IMR-90 (cell line): ENCODE measurements around the gene GZMM. TPM values are rescaled to one million over a fixed set of nuclear protein-coding genes. Genes with fewer than 3 reads are reported as not detected.

Experiments used
- ATAC-seq: fragments of 200-7000 bp; cut with Tn5 transposase; 2 replicates; pipeline ENCODE4 v1.9.1; 2020; ENCODE audit warnings: low read depth, mild to moderate bottlenecking, moderate library complexity
- BruUV-seq: library from RNA; stranded (reverse); fragments of 400-500 nt; replicated peaks from 2 replicates; lab custom pipeline; 2021; lab: Mats Ljungman, UMichigan
- CTCF ChIA-PET: fragments of 300-600 bp; formaldehyde crosslinking; extraction: SDS; loops from one replicate; lab custom pipeline; 2021; ENCODE audit warnings: antibody characterized with exemption; lab: Yijun Ruan, JAX
- POLR2A ChIA-PET: fragments of 300-600 bp; sonication (Branson Sonifier 250); formaldehyde crosslinking; loops from one replicate; lab custom pipeline; 2022; ENCODE audit warnings: antibody characterized with exemption; ENCODE audit not compliant: unreplicated experiment; lab: Charles Lee
- DNase-seq: peaks from one replicate; pipeline ENCODE4 v3.0.0; 2013
- H2AFZ ChIP-seq: replicated peaks from 2 replicates; pipeline ENCODE3; 2013; ENCODE audit warnings: low read length, mild to moderate bottlenecking; ENCODE audit not compliant: poor library complexity
- H2AK5ac ChIP-seq: 2 replicates; pipeline ENCODE4 v1.6.1; 2013; ENCODE audit warnings: low read depth, low read length, inconsistent platforms
- H2AK9ac ChIP-seq: replicated peaks from 2 replicates; pipeline ENCODE3; 2013; ENCODE audit warnings: mild to moderate bottlenecking, low read depth, low read length, moderate library complexity; ENCODE audit not compliant: poor library complexity
- H2BK120ac ChIP-seq: 2 replicates; pipeline ENCODE4 v1.6.1; 2013; ENCODE audit warnings: low read depth, low read length, inconsistent platforms
- H2BK15ac ChIP-seq: 3 replicates; pipeline ENCODE4 v1.6.1; 2013; ENCODE audit warnings: low read depth, low read length, inconsistent platforms
- H2BK20ac ChIP-seq: 2 replicates; pipeline ENCODE4 v1.6.1; 2013; ENCODE audit warnings: low read depth, mild to moderate bottlenecking, inconsistent platforms, low read length, moderate library complexity
- H2BK5ac ChIP-seq: 2 replicates; pipeline ENCODE4 v1.6.1; 2013; ENCODE audit warnings: mild to moderate bottlenecking, low read depth, low read length, inconsistent platforms; ENCODE audit not compliant: poor library complexity, severe bottlenecking
- H3K14ac ChIP-seq: replicated peaks from 2 replicates; pipeline ENCODE4 v1.6.1; 2013; ENCODE audit warnings: low read depth, low read length, inconsistent platforms
- H3K18ac ChIP-seq: 2 replicates; pipeline ENCODE4 v1.6.1; 2013; ENCODE audit warnings: low read depth, low read length, control low read depth
- H3K23ac ChIP-seq: 2 replicates; pipeline ENCODE4 v1.6.1; 2013; ENCODE audit warnings: low read depth, low read length, inconsistent platforms
- H3K27ac ChIP-seq: 2 replicates; pipeline ENCODE4 v1.5.1; 2013; ENCODE audit warnings: mild to moderate bottlenecking, control low read depth, low read length; ENCODE audit not compliant: insufficient read depth
- H3K27me3 ChIP-seq: 2 replicates; pipeline ENCODE4 v1.6.1; 2013; ENCODE audit warnings: low read length; ENCODE audit not compliant: control insufficient read depth, insufficient read depth
- H3K36me3 ChIP-seq: 2 replicates; pipeline ENCODE4 v1.6.1; 2013; ENCODE audit warnings: low read length, mixed read lengths; ENCODE audit not compliant: control insufficient read depth, insufficient read depth
- H3K4ac ChIP-seq: 2 replicates; pipeline ENCODE4 v1.6.1; 2013; ENCODE audit warnings: low read depth, low read length, inconsistent platforms
- H3K4me1 ChIP-seq: 2 replicates; pipeline ENCODE4 v1.6.1; 2013; ENCODE audit warnings: low read length, mixed read lengths; ENCODE audit not compliant: control insufficient read depth, insufficient read depth
- H3K4me2 ChIP-seq: 2 replicates; pipeline ENCODE4 v1.6.1; 2013; ENCODE audit warnings: low read depth, mild to moderate bottlenecking, control low read depth, low read length, moderate library complexity
- H3K4me3 ChIP-seq: 2 replicates; pipeline ENCODE4 v1.5.1; 2013; ENCODE audit warnings: low read depth, mild to moderate bottlenecking, control low read depth, low read length, moderate library complexity; ENCODE audit not compliant: insufficient read depth
- H3K56ac ChIP-seq: 2 replicates; pipeline ENCODE4 v1.6.1; 2013; ENCODE audit warnings: low read length, inconsistent platforms; ENCODE audit not compliant: insufficient read depth; ENCODE audit errors: extremely low read depth
- H3K79me1 ChIP-seq, 2 experiments: 2 replicates each; pipeline ENCODE4 v1.6.1; 2013; ENCODE audit warnings: low read length in 2 of 2, inconsistent platforms in 1 of 2, low read depth in 1 of 2
- H3K9ac ChIP-seq: 2 replicates; pipeline ENCODE4 v1.6.1; 2013; ENCODE audit warnings: low read depth, low read length, control low read depth
- H3K9me1 ChIP-seq: 2 replicates; pipeline ENCODE4 v1.6.1; 2013; ENCODE audit warnings: low read length, inconsistent platforms; ENCODE audit not compliant: insufficient read depth
- H3K9me3 ChIP-seq: 2 replicates; pipeline ENCODE4 v1.6.1; 2013; ENCODE audit warnings: low read length; ENCODE audit not compliant: control insufficient read depth, insufficient read depth
- H4K20me1 ChIP-seq: 2 replicates; pipeline ENCODE4 v1.6.1; 2013; ENCODE audit warnings: low read length, inconsistent platforms; ENCODE audit not compliant: insufficient read depth
- H4K5ac ChIP-seq: 2 replicates; pipeline ENCODE4 v1.6.1; 2013; ENCODE audit warnings: mild to moderate bottlenecking, low read depth, low read length, control low read depth
- H4K8ac ChIP-seq, 2 experiments: 2 replicates each; pipeline ENCODE4 v1.6.1; 2013; ENCODE audit warnings: low read depth in 2 of 2, low read length in 2 of 2, control low read depth in 1 of 2, inconsistent platforms in 1 of 2
- H4K91ac ChIP-seq: 2 replicates; pipeline ENCODE4 v1.6.1; 2013; ENCODE audit warnings: low read depth, low read length, inconsistent platforms; ENCODE audit not compliant: insufficient read depth
- BHLHE40 ChIP-seq: fragments of 150-350 bp; IDR thresholded peaks from 2 replicates; pipeline ENCODE4 v1.6.1; 2016; ENCODE audit warnings: mild to moderate bottlenecking, low read depth, low read length
- CEBPB ChIP-seq: IDR thresholded peaks from 2 replicates; pipeline ENCODE4 v1.6.1; 2012; ENCODE audit warnings: low read depth, low read length, improper control_type of control experiment
- CHD1 ChIP-seq: IDR thresholded peaks from 2 replicates; pipeline ENCODE4 v1.6.1; 2012; ENCODE audit warnings: low read depth, low read length, improper control_type of control experiment
- CTCF ChIP-seq: conservative IDR thresholded peaks from 2 replicates; pipeline ENCODE4 v1.5.1; 2012; ENCODE audit warnings: mild to moderate bottlenecking, low read depth, low read length, improper control_type of control experiment
- FOS ChIP-seq: fragments of 150-350 bp; IDR thresholded peaks from 2 replicates; pipeline ENCODE4 v1.6.1; 2016; ENCODE audit warnings: low read depth, low read length
- MAFK ChIP-seq: IDR thresholded peaks from 2 replicates; pipeline ENCODE4 v1.6.1; 2012; ENCODE audit warnings: low read depth, low read length, improper control_type of control experiment
- MAZ ChIP-seq: IDR thresholded peaks from 2 replicates; pipeline ENCODE4 v1.6.1; 2012; ENCODE audit warnings: low read depth, mild to moderate bottlenecking, low read length, improper control_type of control experiment, moderate library complexity, borderline replicate concordance
- MXI1 ChIP-seq: IDR thresholded peaks from 2 replicates; pipeline ENCODE4 v1.6.1; 2012; ENCODE audit warnings: low read depth, mild to moderate bottlenecking, low read length, moderate library complexity, borderline replicate concordance
- NFE2L2 ChIP-seq: fragments of 150-350 bp; IDR thresholded peaks from 2 replicates; pipeline ENCODE4 v1.6.1; 2016; ENCODE audit warnings: low read depth, mild to moderate bottlenecking, low read length
- POLR2A ChIP-seq: IDR thresholded peaks from 2 replicates; pipeline ENCODE4 v1.6.1; 2012; ENCODE audit warnings: mild to moderate bottlenecking, low read depth, low read length
- RAD21 ChIP-seq: IDR thresholded peaks from 2 replicates; pipeline ENCODE4 v1.6.1; 2012; ENCODE audit warnings: low read length, improper control_type of control experiment
- RCOR1 ChIP-seq: IDR thresholded peaks from 2 replicates; pipeline ENCODE4 v1.6.1; 2012; ENCODE audit warnings: mild to moderate bottlenecking, low read length, improper control_type of control experiment; ENCODE audit not compliant: insufficient replicate concordance
- RFX5 ChIP-seq: IDR thresholded peaks from 2 replicates; pipeline ENCODE4 v1.8.0; 2012; ENCODE audit warnings: low read depth, mild to moderate bottlenecking, low read length, moderate library complexity
- SMC3 ChIP-seq: fragments of 150-350 bp; IDR thresholded peaks from 2 replicates; pipeline ENCODE4 v1.6.1; 2016; ENCODE audit warnings: low read depth, mild to moderate bottlenecking, antibody characterized with exemption, low read length, moderate library complexity
- USF2 ChIP-seq: fragments of 150-350 bp; IDR thresholded peaks from 2 replicates; pipeline ENCODE4 v1.6.1; 2017; ENCODE audit warnings: mild to moderate bottlenecking, antibody characterized with exemption, low read length, low read depth
- WGBS, 2 experiments: methylation state at CpG; one replicate each; pipeline versions ENCODE4 v1.1.5 to v1.1.7; 2013; ENCODE audit warnings: missing lambda C conversion rate in 2 of 2; ENCODE audit not compliant: insufficient read length in 1 of 2; ENCODE audit errors: extremely low coverage in 2 of 2; 5-methylcytosine and 5-hydroxymethylcytosine counted together
- dilution Hi-C: fragments of 300-500 bp; cut with HindIII; formaldehyde crosslinking; loops from one replicate; pipeline ENCODE4 v1.14.3; 2018; ENCODE audit warnings: low sequenced_read_pairs; ENCODE audit not compliant: unreplicated experiment
- in situ Hi-C: fragments of 300-500 bp; cut with MboI; formaldehyde crosslinking; loops from 3 replicates; pipeline ENCODE4 v1.14.3; 2019; ENCODE audit warnings: low sequenced_read_pairs, inconsistent platforms, mixed read lengths
- intact Hi-C: fragments of 100-400 bp; cut with micrococcal nuclease; formaldehyde crosslinking; loops from 2 replicates; pipeline ENCODE4 v1.10.0; 2022
- polyA plus RNA-seq, 3 experiments: library from polyadenylated mRNA; depleted of rRNA; stranded (reverse); fragments of >200 nt; gene quantifications; 2 replicates each; pipeline ENCODE4 v1.2.3, GENCODE V29; 2012; ENCODE audit warnings: low replicate concordance in 1 of 3
- total RNA-seq: library from RNA; depleted of rRNA; stranded (reverse); fragments of >200 nt; gene quantifications from 2 replicates; pipeline ENCODE4 v1.2.3, GENCODE V29; 2012
- TF ChIP-seq, protein P1 (sequence below): fragments of 150-350 bp; IDR thresholded peaks from 2 replicates; pipeline ENCODE4 v1.6.1; 2016; ENCODE audit warnings: low read depth, mild to moderate bottlenecking, low read length, moderate library complexity, borderline replicate concordance

Gene GZMM
- total and polyA plus RNA-seq, 2 of the 4 experiments (the other 2 are of a cell fraction), result 0.24 TPM; not detected in 1

DNA sequence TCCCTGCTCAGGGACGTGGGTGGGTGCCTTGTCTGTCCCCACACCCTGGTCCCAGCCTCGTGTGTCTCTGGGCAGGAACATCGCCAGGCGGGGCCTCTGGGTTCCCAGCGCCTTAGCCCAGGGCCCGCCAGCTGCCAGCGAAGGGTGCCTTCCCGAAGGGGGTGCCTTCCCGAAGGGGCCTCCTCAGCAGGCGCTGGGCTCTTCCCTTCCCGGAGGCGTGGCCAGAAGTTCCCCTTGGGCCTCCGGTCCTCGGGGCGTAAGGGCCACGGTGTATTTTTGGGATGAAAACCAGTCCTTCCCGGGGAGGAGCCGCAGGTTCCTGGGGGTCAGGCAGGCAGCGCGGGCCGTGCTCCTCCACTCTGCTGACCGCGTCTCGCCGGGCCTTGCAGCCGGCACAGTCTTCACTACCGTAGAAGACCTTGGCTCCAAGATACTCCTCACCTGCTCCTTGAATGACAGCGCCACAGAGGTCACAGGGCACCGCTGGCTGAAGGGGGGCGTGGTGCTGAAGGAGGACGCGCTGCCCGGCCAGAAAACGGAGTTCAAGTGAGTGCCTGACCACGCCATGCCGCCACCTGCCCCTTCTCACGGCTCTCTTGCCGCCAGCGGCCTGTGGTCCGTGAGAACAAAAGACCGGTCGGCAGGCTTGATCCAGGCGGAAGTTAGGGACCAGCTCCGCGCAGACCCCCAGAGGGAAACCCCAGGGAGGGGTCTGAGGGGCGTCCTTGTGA, 35.4 kb downstream of the GZMM start:
- no peak overlapping the region for H2AK9ac ChIP-seq
- no peak overlapping the region for H3K9ac ChIP-seq
- H4K5ac ChIP-seq, result no peak overlapping the region
- no peak overlapping the region for H3K18ac ChIP-seq
- H3K23ac ChIP-seq, result no peak overlapping the region
- CTCF ChIA-PET, result no interaction called here
- H3K14ac ChIP-seq, result no peak overlapping the region
- H2AK5ac ChIP-seq, result no peak overlapping the region
- 91% methylated on average over 31 of the region's 46 CpGs; no CpG with 5 or more reads in 1 of the 2 experiments for WGBS, 2 experiments
- no peak overlapping the region for H3K4me2 ChIP-seq
- no peak overlapping the region for H2BK15ac ChIP-seq
- H2BK5ac ChIP-seq, result no peak overlapping the region
- no TSS peak for BruUV-seq
- dilution Hi-C loops, result no loop called here
- H3K56ac ChIP-seq, result no peak overlapping the region
- no peak overlapping the region for H4K91ac ChIP-seq
- DNase-seq (no peak), ATAC-seq (no peak)
- no peak overlapping the region for H3K4me3 ChIP-seq
- H3K4ac ChIP-seq, result no peak overlapping the region
- TF ChIP-seq CHD1, result no peak
- TF ChIP-seq RAD21, result no peak
- TF ChIP-seq BHLHE40, result no peak
- no peak for TF ChIP-seq MXI1
- no peak for TF ChIP-seq USF2
- no peak for TF ChIP-seq RCOR1
- TF ChIP-seq, protein P1, sequence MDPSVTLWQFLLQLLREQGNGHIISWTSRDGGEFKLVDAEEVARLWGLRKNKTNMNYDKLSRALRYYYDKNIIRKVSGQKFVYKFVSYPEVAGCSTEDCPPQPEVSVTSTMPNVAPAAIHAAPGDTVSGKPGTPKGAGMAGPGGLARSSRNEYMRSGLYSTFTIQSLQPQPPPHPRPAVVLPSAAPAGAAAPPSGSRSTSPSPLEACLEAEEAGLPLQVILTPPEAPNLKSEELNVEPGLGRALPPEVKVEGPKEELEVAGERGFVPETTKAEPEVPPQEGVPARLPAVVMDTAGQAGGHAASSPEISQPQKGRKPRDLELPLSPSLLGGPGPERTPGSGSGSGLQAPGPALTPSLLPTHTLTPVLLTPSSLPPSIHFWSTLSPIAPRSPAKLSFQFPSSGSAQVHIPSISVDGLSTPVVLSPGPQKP, result no peak
- TF ChIP-seq FOS, result no peak
- TF ChIP-seq NFE2L2, result no peak
- no peak for TF ChIP-seq CEBPB
- TF ChIP-seq SMC3, result no peak
- no peak for TF ChIP-seq MAZ
- TF ChIP-seq RFX5, result no peak
- no peak for TF ChIP-seq POLR2A
- TF ChIP-seq MAFK, result no peak
- no peak for TF ChIP-seq CTCF
- peaks cover 19% of the 10 kb centered on the region for H3K4me1 ChIP-seq
- H3K27me3 ChIP-seq, result no peaks in the 10 kb centered on the region
- H3K9me3 ChIP-seq, result no peaks in the 10 kb centered on the region
- POLR2A ChIA-PET, result no interaction called here
- H3K79me1 ChIP-seq, result peaks cover 0 to 54% of the 10 kb centered on the region in 2 experiments; a peak in 2 of 4 replicates
- intact Hi-C loops, result no loop called here
- H4K8ac ChIP-seq, result no peak overlapping the region
- in situ Hi-C loops, result no loop called here
- H2BK120ac ChIP-seq, result no peak overlapping the region
- H3K9me1 ChIP-seq, result peaks cover 7% of the 10 kb centered on the region; the same call in 1 of the 2 replicates
- no peak overlapping the region for H2AFZ ChIP-seq
- H3K27ac ChIP-seq, result no peak overlapping the region
- no peak overlapping the region for H2BK20ac ChIP-seq
- H4K20me1 ChIP-seq, result peaks cover 87% of the 10 kb centered on the region
- peaks cover 26% of the 10 kb centered on the region; the same call in 1 of the 2 replicates for H3K36me3 ChIP-seq
